ENCODE measurements around the gene MT1M.

Gene MT1M

GRCh38 chr16:56591377-56592060, 40.9 kb upstream of the MT1M start:
- Mint-ChIP-seq H3K27me3 (ENCODE audit: low read depth, poor library complexity) (peaks cover 98% of the 10 kb centered on the region), H3K9me3 (peaks cover 12% of the 10 kb centered on the region), H3K36me3 (ENCODE audit: low read depth) (no peaks in the 10 kb centered on the region), H3K27ac (no peak overlapping the region), H3K4me1 (peaks cover 4% of the 10 kb centered on the region), H3K4me3 (no peak overlapping the region)
- DNase-seq: no peak
- TF ChIP-seq, protein P1, sequence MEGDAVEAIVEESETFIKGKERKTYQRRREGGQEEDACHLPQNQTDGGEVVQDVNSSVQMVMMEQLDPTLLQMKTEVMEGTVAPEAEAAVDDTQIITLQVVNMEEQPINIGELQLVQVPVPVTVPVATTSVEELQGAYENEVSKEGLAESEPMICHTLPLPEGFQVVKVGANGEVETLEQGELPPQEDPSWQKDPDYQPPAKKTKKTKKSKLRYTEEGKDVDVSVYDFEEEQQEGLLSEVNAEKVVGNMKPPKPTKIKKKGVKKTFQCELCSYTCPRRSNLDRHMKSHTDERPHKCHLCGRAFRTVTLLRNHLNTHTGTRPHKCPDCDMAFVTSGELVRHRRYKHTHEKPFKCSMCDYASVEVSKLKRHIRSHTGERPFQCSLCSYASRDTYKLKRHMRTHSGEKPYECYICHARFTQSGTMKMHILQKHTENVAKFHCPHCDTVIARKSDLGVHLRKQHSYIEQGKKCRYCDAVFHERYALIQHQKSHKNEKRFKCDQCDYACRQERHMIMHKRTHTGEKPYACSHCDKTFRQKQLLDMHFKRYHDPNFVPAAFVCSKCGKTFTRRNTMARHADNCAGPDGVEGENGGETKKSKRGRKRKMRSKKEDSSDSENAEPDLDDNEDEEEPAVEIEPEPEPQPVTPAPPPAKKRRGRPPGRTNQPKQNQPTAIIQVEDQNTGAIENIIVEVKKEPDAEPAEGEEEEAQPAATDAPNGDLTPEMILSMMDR (IDR thresholded peaks at IDR 0.05): no peak

- Mint-ChIP-seq H3K27me3 (ENCODE audit: low read depth, poor library complexity) (peaks cover 98% of the 10 kb centered on the region), H3K27ac (no peak overlapping the region), H3K4me1 (peaks cover 3% of the 10 kb centered on the region), H3K4me3 (no peak overlapping the region), H3K36me3 (ENCODE audit: low read depth) (no peaks in the 10 kb centered on the region), H3K9me3 (peaks cover 17% of the 10 kb centered on the region)
- no peak for DNase-seq
- TF ChIP-seq, protein P1 (IDR thresholded peaks at IDR 0.05): no peak
Measured at GRCh38 chr16:56593573-56594291, 38.7 kb upstream of the MT1M start.

- no peak overlapping the region for H3K4me3 Mint-ChIP-seq
- no peak for DNase-seq
- peaks cover 96% of the 10 kb centered on the region for H3K27me3 Mint-ChIP-seq (ENCODE audit: low read depth, poor library complexity)
- H3K36me3 Mint-ChIP-seq (ENCODE audit: low read depth): no peaks in the 10 kb centered on the region
- TF ChIP-seq, protein P1 (IDR thresholded peaks at IDR 0.05): no peak
- no peak overlapping the region for H3K27ac Mint-ChIP-seq
- H3K9me3 Mint-ChIP-seq: peaks cover 17% of the 10 kb centered on the region
- no peaks in the 10 kb centered on the region for H3K4me1 Mint-ChIP-seq
Measured at GRCh38 chr16:56594292-56594619, 38.2 kb upstream of the MT1M start.

- peak; percentile 21 for DNase-seq
- H3K27ac Mint-ChIP-seq: no peak overlapping the region
- TF ChIP-seq, protein P1 (IDR thresholded peaks at IDR 0.05): peak; percentile 49
- no peak overlapping the region for H3K4me3 Mint-ChIP-seq
- H3K27me3 Mint-ChIP-seq (ENCODE audit: low read depth, poor library complexity): peaks cover 81% of the 10 kb centered on the region
- peaks cover 5% of the 10 kb centered on the region for H3K9me3 Mint-ChIP-seq
- peaks cover 5% of the 10 kb centered on the region for H3K4me1 Mint-ChIP-seq
- H3K36me3 Mint-ChIP-seq (ENCODE audit: low read depth): no peaks in the 10 kb centered on the region
Measured at GRCh38 chr16:56600398-56600999, 32.0 kb upstream of the MT1M start.

DNA sequence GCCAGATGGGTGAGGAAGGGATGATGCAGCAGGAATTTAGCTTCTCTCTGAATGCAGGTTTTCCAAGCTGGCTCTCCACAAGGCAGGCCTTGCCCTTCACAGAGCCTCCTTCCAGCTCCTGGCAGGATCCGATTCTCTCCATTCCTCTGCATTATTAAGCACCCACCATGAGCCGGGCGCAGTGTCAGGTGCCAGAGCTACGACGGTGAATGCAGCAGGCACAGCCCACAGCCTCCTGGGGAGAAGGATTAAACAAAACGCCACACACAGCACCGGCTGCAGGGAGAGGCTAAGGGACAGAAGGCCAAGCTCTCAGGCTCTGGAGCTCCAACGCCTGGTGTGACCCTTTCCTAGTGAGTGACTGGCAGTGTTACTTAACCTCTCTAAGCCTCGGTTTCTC, 31.1 kb upstream of the MT1M start:
- peaks cover 78% of the 10 kb centered on the region for H3K27me3 Mint-ChIP-seq (ENCODE audit: low read depth, poor library complexity)
- peaks cover 5% of the 10 kb centered on the region for H3K9me3 Mint-ChIP-seq
- H3K4me3 Mint-ChIP-seq: no peak overlapping the region
- no peak for DNase-seq
- no peak overlapping the region for H3K27ac Mint-ChIP-seq
- TF ChIP-seq, protein P1 (IDR thresholded peaks at IDR 0.05): no peak
- no peaks in the 10 kb centered on the region for H3K36me3 Mint-ChIP-seq (ENCODE audit: low read depth)
- H3K4me1 Mint-ChIP-seq: peaks cover 12% of the 10 kb centered on the region

Measured in nephron progenitor cell (in vitro differentiated cells).